BJ (cell line): Measurements from ENCODE around the gene FEM1B. TPM values are rescaled to one million over a fixed set of nuclear protein-coding genes. Genes with fewer than 3 reads are reported as not detected.

Experiments used
- CTCF ChIA-PET: fragments of 350-600 bp; formaldehyde crosslinking; extraction: SDS; loops from one replicate; lab custom pipeline; 2021; ENCODE audit warnings: antibody characterized with exemption, inconsistent platforms; lab: Yijun Ruan, JAX
- POLR2A ChIA-PET: fragments of 300-600 bp; sonication (Branson Sonifier 250); formaldehyde crosslinking; extraction: SDS; loops from one replicate; lab custom pipeline; 2021; ENCODE audit warnings: antibody characterized with exemption; lab: Charles Lee
- DNase-seq: peaks from one replicate; pipeline ENCODE4 v3.0.0-alpha.2; 2011; ENCODE audit warnings: low read depth
- H3K27me3 ChIP-seq: 2 replicates; pipeline ENCODE4 v1.6.0; 2011; ENCODE audit warnings: low read length; ENCODE audit not compliant: control insufficient read depth, insufficient read depth
- H3K36me3 ChIP-seq: 2 replicates; pipeline ENCODE4 v1.5.1; 2011; ENCODE audit warnings: low read length; ENCODE audit not compliant: control insufficient read depth, insufficient read depth
- H3K4me3 ChIP-seq: 2 replicates; pipeline ENCODE4 v1.5.1; 2011; ENCODE audit warnings: low read depth, mild to moderate bottlenecking, control low read depth, low read length
- CTCF ChIP-seq: IDR thresholded peaks from 2 replicates; pipeline ENCODE4 v1.5.1; 2011; ENCODE audit warnings: low read depth, mild to moderate bottlenecking, control low read depth, inconsistent platforms, low read length, moderate library complexity; ENCODE audit not compliant: insufficient read depth
- polyA plus RNA-seq: library from polyadenylated mRNA; depleted of rRNA; stranded (reverse); fragments of >200 nt; gene quantifications from 2 replicates; pipeline ENCODE4 v1.2.3, GENCODE V29; 2011

Gene FEM1B
- polyA plus RNA-seq, 1 experiment, result 58.3 TPM

- no peaks in the 10 kb centered on the region for H3K27me3 ChIP-seq
- ChIA-PET POLR2A (no interaction called here), CTCF (interaction anchor here (0.5 to 5.6 kb wide), 11 partner anchors 50 to 372 kb away, joined by 3 to 89 read pairs (median 4); no protein-coding TSS in a partner anchor)
- peaks cover 3% of the 10 kb centered on the region for H3K36me3 ChIP-seq
- no peak overlapping the region for H3K4me3 ChIP-seq
- TF ChIP-seq CTCF, result no peak
- DNase-seq, result no peak
Measured at GRCh38 chr15:68303560-68304436, 26.3 kb downstream of the FEM1B start.

- no peak for TF ChIP-seq CTCF
- H3K4me3 ChIP-seq, result no peak overlapping the region
- H3K27me3 ChIP-seq, result no peaks in the 10 kb centered on the region
- peaks cover 1% of the 10 kb centered on the region; the same call in 1 of the 2 replicates for H3K36me3 ChIP-seq
- POLR2A ChIA-PET, result no interaction called here
- DNase-seq, result no peak
- CTCF ChIA-PET, result interaction anchor here (0.6 to 5.6 kb wide), 13 partner anchors 51 to 371 kb away, joined by 3 to 89 read pairs (median 5); no protein-coding TSS in a partner anchor
Measured at GRCh38 chr15:68304589-68305337, 27.2 kb downstream of the FEM1B start.

- POLR2A ChIA-PET, result no interaction called here
Measured at GRCh38 chr15:68305420-68305871, 27.9 kb downstream of the FEM1B start.

GRCh38 chr15:68307131-68307928 lies 29.8 kb downstream of the FEM1B start:
- Histone ChIP-seq H3K27me3 (no peaks in the 10 kb centered on the region), H3K36me3 (peaks cover 2% of the 10 kb centered on the region), H3K4me3 (no peak overlapping the region)
- ChIA-PET CTCF (interaction anchor here (0.8 to 5.6 kb wide), 36 partner anchors 8 to 569 kb away, joined by 3 to 89 read pairs (median 6); no protein-coding TSS in a partner anchor), POLR2A (no interaction called here)
- no peak for DNase-seq
- no peak for TF ChIP-seq CTCF

More at GRCh38 chr15:68305420-68305871, 27.9 kb downstream of the FEM1B start:
- no peak for TF ChIP-seq CTCF
- DNase-seq, result no peak
- H3K27me3 ChIP-seq, result no peaks in the 10 kb centered on the region
- no peak overlapping the region for H3K4me3 ChIP-seq
- H3K36me3 ChIP-seq, result peaks cover 1% of the 10 kb centered on the region; the same call in 1 of the 2 replicates
- CTCF ChIA-PET, result interaction anchor here (1.0 to 5.6 kb wide), 9 partner anchors 51 to 369 kb away, joined by 3 to 89 read pairs (median 10); no protein-coding TSS in a partner anchor
